GM19328 (cell line): Measurements from ENCODE around the gene TMED9.
"Not testable (repeated sequence)": the region's sequence is repeated elsewhere in the genome, so short reads cannot be mapped to it uniquely, and the experiment has no call there.

Experiments used
- ATAC-seq: cut with Tn5 transposase; IDR thresholded peaks from one replicate; pipeline ENCODE4 v1.9.1; 2021; ENCODE audit warnings: mild to moderate bottlenecking, moderate library complexity; ENCODE audit not compliant: unreplicated experiment

Gene TMED9

GRCh38 chr5:177605667-177606066 is 13.7 kb downstream of the TMED9 start:
- no peak for ATAC-seq

DNA sequence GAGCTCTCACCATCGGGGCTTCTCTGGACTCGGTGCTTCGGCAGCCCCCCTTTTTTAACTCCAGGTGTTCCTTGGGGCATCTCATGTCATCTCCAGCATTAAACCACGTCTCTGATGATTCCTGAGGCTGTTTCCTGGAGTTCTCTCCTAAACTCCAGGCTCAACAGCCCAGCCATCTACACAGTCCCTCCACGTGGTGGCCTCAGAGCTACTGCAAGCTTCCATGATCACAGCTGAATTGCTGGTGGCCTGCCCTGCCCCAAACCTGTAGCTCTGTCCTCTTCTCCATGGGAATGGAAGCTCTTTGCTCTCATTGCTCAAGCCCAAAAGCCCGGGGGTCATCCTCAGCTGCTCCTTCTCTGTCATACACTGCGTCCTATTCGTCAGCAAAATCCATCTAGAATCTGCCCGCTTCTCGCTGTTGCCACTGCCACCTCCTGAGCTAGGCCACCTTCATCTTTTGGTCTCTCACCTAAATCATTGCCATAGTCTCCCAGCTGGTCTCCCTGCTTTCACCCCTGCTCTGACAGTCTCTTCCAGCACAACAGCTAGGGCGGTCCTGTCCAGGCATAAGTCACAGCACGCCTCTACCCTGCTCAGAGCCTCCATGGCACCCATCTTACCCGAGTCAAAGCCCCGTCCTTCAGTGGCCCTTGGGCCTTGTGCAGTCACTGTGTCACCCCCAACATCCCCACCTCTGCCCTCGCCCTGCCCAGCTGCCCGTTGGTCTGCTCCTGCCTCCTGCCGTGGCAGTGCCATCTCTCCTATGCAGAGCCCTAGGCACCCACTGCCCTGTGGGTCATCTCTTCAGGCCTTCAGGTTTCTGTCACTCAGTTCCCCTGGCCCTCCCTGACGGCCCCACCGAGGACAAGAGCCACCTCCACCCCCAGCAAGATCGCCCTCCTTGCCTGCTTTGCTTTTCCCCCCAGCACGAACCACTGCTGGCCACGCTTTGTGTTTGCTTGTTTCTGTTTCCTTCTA is 14.4 kb downstream of the TMED9 start:
- ATAC-seq, result no peak

DNA sequence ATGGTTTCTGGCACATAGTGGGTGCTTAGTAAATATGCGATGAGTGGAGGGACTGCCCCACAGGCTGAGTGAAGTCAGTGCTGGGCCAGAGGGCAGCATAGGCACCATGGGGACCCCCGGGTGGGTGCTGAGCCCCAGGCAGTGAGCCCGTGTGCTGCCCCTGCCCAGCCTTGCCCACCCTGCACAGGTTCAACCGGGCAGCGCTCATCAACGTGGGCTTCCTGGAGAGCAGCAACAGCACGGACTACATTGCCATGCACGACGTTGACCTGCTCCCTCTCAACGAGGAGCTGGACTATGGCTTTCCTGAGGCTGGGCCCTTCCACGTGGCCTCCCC is 15.1 kb downstream of the TMED9 start:
- ATAC-seq, result no peak

DNA sequence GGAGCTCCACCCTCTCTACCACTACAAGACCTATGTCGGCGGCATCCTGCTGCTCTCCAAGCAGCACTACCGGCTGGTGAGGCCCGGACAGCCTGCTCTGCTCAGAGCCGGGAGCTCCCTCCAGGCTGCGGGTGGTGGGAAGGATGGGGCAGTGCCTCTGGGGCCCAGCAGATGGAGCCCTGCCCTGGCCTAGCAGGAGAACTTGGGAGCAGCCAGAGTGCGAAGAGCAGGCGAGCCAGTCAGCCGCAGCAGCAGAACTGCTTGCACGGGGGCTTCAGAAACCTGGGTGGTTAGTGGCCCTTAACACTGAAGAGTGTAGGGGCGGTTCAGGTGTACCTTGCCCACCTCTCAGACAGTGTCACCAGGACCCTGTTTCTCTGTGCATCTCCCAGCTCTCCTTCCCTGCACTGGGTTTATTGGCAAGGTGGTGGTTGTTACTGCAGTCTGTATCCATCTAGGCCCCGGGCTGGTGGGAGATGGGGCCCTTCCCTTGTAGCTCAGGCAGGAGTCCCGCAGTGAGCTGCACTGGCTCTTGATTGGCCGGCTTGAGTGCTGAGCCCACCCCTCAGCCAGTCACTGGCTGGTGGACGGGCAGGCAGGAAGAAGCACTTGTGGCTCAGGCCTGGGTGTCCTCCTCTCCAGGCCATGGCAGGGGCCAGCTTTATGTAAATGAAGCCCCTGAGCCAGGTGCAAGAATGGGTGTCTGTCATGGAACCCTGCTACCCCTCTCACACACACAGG is 15.6 kb downstream of the TMED9 start:
- no peak for ATAC-seq

GRCh38 chr5:177608243-177609075 is 16.5 kb downstream of the TMED9 start:
- no peak for ATAC-seq

DNA sequence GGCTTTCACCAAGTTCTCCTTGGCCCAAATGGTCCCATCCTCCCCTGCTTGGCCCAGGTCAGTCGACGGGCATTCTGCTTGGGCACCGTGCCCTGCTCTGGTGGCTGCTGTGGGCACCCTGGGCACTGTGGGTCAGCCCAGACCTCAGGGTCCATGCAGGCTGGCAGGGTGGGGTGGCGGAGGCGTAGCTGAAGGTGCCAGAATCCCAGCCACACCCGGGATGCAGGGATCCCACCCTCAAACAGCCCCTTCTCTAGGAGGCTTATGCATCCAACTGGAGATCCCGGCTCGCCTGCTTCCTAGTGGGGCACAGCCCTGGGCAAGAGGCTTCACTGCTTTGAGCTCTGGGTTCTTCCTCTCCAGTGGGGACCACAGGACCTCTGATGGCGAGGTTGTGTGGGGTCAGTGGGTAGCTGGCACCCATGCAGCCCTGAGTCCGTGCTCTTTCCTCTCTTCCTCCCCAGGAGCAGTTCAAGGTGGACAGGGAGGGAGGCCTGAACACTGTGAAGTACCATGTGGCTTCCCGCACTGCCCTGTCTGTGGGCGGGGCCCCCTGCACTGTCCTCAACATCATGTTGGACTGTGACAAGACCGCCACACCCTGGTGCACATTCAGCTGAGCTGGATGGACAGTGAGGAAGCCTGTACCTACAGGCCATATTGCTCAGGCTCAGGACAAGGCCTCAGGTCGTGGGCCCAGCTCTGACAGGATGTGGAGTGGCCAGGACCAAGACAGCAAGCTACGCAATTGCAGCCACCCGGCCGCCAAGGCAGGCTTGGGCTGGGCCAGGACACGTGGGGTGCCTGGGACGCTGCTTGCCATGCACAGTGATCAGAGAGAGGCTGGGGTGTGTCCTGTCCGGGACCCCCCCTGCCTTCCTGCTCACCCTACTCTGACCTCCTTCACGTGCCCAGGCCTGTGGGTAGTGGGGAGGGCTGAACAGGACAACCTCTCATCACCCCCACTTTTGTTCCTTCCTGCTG is 17.4 kb downstream of the TMED9 start:
- ATAC-seq, result no peak

- ATAC-seq, result no peak
These were observed 18.2 kb downstream of the TMED9 start for GRCh38 chr5:177610131-177610769.

GRCh38 chr5:177610770-177611445 is 18.9 kb downstream of the TMED9 start:
- no peak for ATAC-seq

- ATAC-seq, result no peak
These were observed 19.6 kb downstream of the TMED9 start for GRCh38 chr5:177611446-177612214.

- no peak for ATAC-seq
These were observed 20.2 kb downstream of the TMED9 start for GRCh38 chr5:177612215-177612673.

DNA sequence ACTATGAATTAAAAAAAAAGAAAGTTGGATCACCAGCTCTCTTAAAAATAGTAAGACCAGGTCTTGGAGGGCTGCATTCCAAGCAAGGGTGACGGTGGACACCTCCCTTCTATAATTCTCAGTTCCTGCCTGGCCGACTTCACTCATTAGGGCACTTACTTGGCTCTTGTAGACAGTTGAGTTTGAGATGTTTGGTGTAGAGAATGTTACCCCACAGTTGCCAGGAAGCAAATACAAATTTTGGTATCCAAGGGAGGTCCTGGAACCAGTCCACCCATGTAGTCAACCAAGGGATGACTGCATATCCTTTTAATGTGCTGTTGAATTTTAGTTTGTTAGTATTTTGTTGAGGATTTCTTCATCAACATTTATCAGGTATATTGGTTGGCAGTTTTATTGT is 28.6 kb downstream of the TMED9 start:
- no peak for ATAC-seq

DNA sequence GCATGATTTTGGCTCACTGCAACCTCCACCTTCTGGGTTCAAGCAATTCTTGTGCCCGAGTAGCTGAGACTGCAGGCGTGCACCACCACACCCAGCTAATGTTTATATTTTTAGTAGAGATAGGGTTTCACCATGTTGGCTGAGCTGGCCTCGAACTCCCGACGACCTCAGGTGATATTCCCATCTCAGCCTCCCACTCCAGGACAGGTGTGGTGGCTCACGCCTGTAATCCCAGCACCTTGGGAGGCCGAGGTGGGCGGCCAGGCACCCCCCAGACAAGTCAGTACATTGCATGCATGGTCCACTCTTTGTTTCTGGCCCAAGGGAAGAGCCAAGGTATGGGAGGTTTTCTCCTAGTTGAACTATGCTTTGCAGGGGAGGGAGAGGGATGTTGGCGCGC is 32.2 kb downstream of the TMED9 start:
- ATAC-seq, result not testable (repeated sequence)

- not testable (repeated sequence) for ATAC-seq
These were observed 38.2 kb downstream of the TMED9 start for GRCh38 chr5:177630186-177630585.

- ATAC-seq, result not testable (repeated sequence)
These were observed 42.9 kb downstream of the TMED9 start for GRCh38 chr5:177634912-177635311.

DNA sequence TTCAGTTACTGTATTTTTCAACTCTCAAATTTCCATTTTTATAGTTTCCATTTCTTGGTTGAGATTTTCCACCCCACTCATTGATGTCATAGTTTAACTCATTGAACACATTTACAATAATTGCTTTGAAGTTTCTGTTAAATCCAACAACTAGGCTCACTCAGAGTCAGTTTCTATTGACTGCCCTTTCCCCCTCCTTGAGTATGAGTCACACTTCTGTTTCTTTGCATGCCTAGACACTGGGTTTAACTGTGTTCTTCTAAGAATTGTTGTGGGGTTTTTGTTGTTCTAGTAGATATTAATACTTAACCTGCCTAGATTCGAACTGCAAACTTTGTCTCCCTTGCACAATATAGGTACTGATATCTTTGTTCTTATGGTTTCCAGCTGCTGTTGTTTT is 53.5 kb downstream of the TMED9 start:
- not testable (repeated sequence) for ATAC-seq
